ENCODE measurements around the gene SNTB2. TPM values are rescaled to one million over a fixed set of nuclear protein-coding genes. Genes with fewer than 3 reads are reported as not detected.
A peak's percentile ranks its signal among the peaks of the same experiment; 100 is the strongest.

The SNTB2 gene
- total RNA-seq, 1 experiment from 2014 or later: 5.6 TPM

GRCh38 chr16:69318911-69319289, 131.9 kb downstream of the SNTB2 start:
- DNase-seq (ENCODE audit: low read depth): no peak

- no peak for DNase-seq (ENCODE audit: low read depth)
These were observed 132.4 kb downstream of the SNTB2 start for GRCh38 chr16:69319381-69319780.

- DNase-seq (ENCODE audit: low read depth): no peak
These were observed 133.1 kb downstream of the SNTB2 start for GRCh38 chr16:69319826-69320739.

- DNase-seq (ENCODE audit: low read depth): no peak
These were observed 133.7 kb downstream of the SNTB2 start for GRCh38 chr16:69320740-69321073.

- DNase-seq (ENCODE audit: low read depth): no peak
These were observed 134.1 kb downstream of the SNTB2 start for GRCh38 chr16:69321080-69321479.

- DNase-seq (ENCODE audit: low read depth): no peak
These were observed 135.4 kb downstream of the SNTB2 start for GRCh38 chr16:69322343-69322742.

- DNase-seq (ENCODE audit: low read depth): no peak
These were observed 136.5 kb downstream of the SNTB2 start for GRCh38 chr16:69323415-69323814.

- no peak for DNase-seq (ENCODE audit: low read depth)
These were observed 137.1 kb downstream of the SNTB2 start for GRCh38 chr16:69324013-69324531.

GRCh38 chr16:69324585-69325253, 137.8 kb downstream of the SNTB2 start:
- DNase-seq (ENCODE audit: low read depth): no peak

- DNase-seq (ENCODE audit: low read depth): no peak
These were observed 138.8 kb downstream of the SNTB2 start for GRCh38 chr16:69325784-69326171.

- no peak for DNase-seq (ENCODE audit: low read depth)
These were observed 139.4 kb downstream of the SNTB2 start for GRCh38 chr16:69326172-69326873.

- no peak for DNase-seq (ENCODE audit: low read depth)
These were observed 140.8 kb downstream of the SNTB2 start for GRCh38 chr16:69327585-69328310.

- DNase-seq (ENCODE audit: low read depth): peak; percentile 54
These were observed 141.9 kb downstream of the SNTB2 start for GRCh38 chr16:69328854-69329316.

- no peak for DNase-seq (ENCODE audit: low read depth)
These were observed 142.7 kb downstream of the SNTB2 start for GRCh38 chr16:69329369-69330285.

- DNase-seq (ENCODE audit: low read depth): peak; percentile 96
These were observed 143.5 kb downstream of the SNTB2 start, which contains the start of gene PDF for GRCh38 chr16:69330286-69331109. PDF (minus strand) TSS chr16:69330588; CDS start chr16:69330570, 18 bp downstream.

- no peak for DNase-seq (ENCODE audit: low read depth)
These were observed 147.7 kb downstream of the SNTB2 start for GRCh38 chr16:69334696-69335095.

- DNase-seq (ENCODE audit: low read depth): no peak
These were observed 151.8 kb downstream of the SNTB2 start for GRCh38 chr16:69338557-69339288.

- peak; percentile 96 for DNase-seq (ENCODE audit: low read depth)
These were observed 152.5 kb downstream of the SNTB2 start, which contains the start of the genes COG8 and NIP7 for GRCh38 chr16:69339289-69340094. COG8 (minus strand) TSS chr16:69339564; CDS start chr16:69339552, 12 bp downstream. NIP7 (plus strand) TSS chr16:69339772; CDS start chr16:69339830, 58 bp downstream.

Measured in Daoy (cell line).